Epithelial cell of prostate (primary cell): ENCODE data around the gene IL2RA.
A peak's percentile ranks its signal among the peaks of the same experiment; 100 is the strongest.
"Not testable (repeated sequence)": the region's sequence is repeated elsewhere in the genome, so short reads cannot be mapped to it uniquely, and the experiment has no call there.

Experiments
- DNase-seq: peaks from one replicate; pipeline ENCODE4 v3.0.0-alpha.2; 2011; ENCODE audit warnings: low read depth, low spot score
- H3K27ac ChIP-seq: fragments of 450-650 bp; 2 replicates; pipeline ENCODE4 v1.5.1; 2017; ENCODE audit warnings: mild to moderate bottlenecking

Gene IL2RA

GRCh38 chr10:6062101-6062771 is at the start of gene IL2RA:
TSS of gene IL2RA (minus strand) at chr10:6062367. CDS start at chr10:6062151, 216 bp downstream.
- DNase-seq = no peak
- no peak within 1 kb of the TSS for H3K27ac ChIP-seq

GRCh38 chr10:6110136-6110535 is 48.0 kb upstream of the IL2RA start:
- no peak overlapping the region for H3K27ac ChIP-seq
- DNase-seq = no peak

DNA sequence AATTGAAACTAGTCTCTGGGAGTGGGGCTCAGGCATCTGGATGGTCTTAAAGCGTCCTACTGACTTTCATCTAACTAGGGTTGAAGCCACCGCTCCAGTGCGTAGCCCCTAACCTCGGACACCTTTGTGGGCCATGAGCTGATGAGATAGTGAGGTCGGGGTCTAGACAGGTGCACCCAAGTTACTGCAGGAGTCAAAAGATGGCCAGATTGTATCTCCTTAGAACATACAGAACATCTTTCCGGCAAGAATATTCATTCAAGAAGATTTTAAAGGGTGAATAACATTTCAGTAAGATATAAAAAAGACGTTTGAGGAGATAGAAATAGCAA is 47.2 kb upstream of the IL2RA start:
- DNase-seq = no peak
- no peak overlapping the region for H3K27ac ChIP-seq

GRCh38 chr10:6108631-6109443 is 46.7 kb upstream of the IL2RA start:
- no peak overlapping the region for H3K27ac ChIP-seq
- no peak for DNase-seq

GRCh38 chr10:6108072-6108471 is 45.9 kb upstream of the IL2RA start:
- no peak for DNase-seq
- H3K27ac ChIP-seq = no peak overlapping the region

DNA sequence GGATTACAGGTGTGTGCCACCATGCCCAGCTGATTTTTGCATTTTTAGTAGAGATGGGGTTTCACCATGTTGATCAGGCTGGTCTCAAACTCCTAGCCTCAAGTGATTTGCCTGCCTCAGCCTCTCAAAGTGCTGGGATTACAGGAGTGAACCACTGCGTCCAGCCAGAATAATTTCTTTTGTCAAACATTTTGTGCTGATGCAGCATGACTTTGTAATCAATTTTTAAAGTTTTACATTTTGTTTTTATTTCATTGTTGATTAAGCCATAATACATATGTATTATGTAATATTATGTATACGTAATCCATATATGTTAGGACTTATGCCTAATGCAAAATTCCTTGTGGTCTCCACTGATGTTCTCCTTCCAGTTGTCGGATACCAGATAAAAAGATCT is 45.4 kb upstream of the IL2RA start:
- H3K27ac ChIP-seq, DNase-seq: not testable (repeated sequence)

- H3K27ac ChIP-seq = no peak overlapping the region
Observed at GRCh38 chr10:6103591-6103990, 41.4 kb upstream of the IL2RA start.

DNA sequence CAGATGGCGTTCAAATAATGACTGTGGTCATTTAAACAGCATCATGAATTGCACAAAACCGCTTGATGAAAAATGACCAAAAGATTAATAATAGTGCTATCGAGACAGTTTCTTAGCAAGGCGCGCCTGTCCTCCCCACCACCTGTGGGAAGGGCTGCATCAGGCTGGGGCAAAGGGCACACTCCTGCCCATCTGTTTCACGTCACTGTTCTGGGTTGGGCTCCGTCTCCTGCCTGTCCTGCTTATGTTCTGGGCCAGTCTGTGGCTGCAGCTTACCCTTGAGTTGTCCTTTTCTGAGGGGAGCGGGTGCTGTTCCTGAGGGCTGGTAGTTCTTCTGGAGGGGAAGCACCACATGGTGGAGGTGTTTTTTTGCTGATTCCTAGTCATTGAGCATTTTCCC is 40.0 kb upstream of the IL2RA start:
- DNase-seq = no peak
- no peak overlapping the region for H3K27ac ChIP-seq

More at GRCh38 chr10:6103591-6103990, 41.4 kb upstream of the IL2RA start:
- DNase-seq = no peak

- no peak for DNase-seq
- H3K27ac ChIP-seq = no peak overlapping the region
Observed at GRCh38 chr10:6101181-6101580, 39.0 kb upstream of the IL2RA start.

DNA sequence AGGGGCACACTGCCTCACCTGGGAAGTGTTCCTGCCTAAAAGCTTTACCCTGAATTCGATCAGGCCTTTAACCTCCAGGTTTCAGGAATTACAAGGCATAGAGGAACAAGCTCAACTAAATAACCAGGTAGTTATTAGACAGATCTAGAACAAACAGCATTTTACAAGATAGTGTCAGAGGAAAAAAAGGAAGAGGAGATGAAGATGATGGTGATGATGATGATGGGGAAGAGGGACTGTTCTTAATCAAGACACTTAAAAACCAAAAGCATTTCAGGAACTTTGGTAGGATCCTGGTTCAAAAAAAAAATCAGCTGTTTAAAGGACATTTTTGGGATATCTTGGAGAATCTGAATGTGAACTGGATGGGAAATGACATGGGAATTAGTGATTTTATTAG is 38.2 kb upstream of the IL2RA start:
- H3K27ac ChIP-seq = no peak overlapping the region
- DNase-seq = no peak

- no peak overlapping the region for H3K27ac ChIP-seq
- DNase-seq = no peak
Observed at GRCh38 chr10:6098156-6098555, 36.0 kb upstream of the IL2RA start.

DNA sequence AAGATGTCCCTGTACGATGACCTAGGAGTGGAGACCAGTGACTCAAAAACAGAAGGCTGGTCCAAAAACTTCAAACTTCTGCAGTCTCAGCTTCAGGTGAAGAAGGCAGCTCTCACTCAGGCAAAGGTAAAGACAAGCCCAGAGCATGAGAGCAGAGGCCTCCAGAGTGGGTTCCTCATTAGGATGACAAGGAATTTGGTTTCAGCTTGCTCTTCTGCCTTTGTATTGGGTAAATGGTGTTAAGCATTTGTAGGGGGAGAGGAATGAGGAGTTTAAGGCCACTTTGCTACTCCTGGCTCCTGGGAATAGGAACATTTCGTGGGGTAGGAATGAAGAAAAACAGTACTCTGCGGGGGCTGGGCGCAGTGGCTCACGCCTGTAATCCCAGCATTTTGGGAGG is 34.9 kb upstream of the IL2RA start:
- DNase-seq = no peak
- no peak overlapping the region for H3K27ac ChIP-seq

DNA sequence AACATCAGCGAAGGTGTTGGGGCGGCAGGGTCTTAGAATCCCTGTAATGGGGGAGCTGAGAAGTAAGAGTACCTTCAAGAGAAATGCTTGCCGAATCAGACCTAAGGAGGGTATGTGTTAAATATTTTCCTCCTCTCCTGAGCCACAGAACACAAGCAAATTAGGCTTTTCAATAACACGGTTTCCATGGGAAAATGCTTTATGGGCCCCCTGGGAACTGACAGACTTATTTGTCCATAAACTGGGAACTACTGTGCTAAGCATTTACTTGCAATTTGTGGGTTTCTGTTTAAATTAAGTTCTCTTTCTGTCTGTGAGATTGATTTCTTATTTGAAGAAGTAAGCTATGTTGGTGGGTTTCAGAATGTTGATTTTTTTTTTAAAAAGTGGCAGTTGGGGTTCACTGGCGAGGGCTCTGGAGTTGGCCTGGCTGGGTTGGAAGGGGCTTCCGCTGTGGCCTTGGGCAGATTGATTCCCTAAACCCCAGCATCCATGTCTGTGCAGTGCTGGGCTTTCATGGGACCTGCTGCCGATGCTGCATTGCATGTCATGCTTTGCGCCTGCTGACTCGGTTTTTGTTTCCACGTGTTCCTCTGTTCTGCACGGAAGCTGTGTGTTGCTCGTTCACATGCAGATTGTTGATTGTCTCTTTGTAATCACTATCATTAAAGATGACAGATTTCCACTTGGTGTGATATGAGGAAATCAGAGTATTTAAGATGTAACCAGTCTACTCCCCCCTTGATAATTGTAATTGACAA is 33.8 kb upstream of the IL2RA start:
- no peak overlapping the region for H3K27ac ChIP-seq
- no peak for DNase-seq

DNA sequence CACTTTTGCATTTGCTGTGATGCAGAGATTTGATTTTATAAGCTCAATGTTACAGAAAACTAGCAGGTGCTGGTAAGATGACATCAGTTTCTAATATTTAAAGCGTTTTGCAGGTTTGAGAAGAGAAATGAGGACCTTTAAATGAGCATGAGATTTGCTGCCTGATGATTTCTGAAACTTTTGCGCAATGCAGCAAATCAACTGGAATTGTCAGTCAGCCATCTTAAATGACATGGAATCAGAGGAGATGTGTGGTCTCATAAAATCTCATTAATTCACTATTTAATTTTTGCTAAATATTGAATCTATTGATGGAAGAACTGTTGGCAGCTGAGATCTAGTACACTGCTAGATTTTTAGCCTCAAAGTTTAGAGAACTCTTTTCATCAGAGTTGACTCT is 30.6 kb upstream of the IL2RA start:
- no peak for DNase-seq

GRCh38 chr10:6091630-6092029 is 29.5 kb upstream of the IL2RA start:
- no peak for DNase-seq
- no peak overlapping the region for H3K27ac ChIP-seq

More for the DNA sequence above, 30.6 kb upstream of the IL2RA start:
- no peak overlapping the region for H3K27ac ChIP-seq

GRCh38 chr10:6089334-6090219 is 27.4 kb upstream of the IL2RA start:
- peak overlapping the region; percentile 70 for H3K27ac ChIP-seq
- peak; percentile 10 for DNase-seq

DNA sequence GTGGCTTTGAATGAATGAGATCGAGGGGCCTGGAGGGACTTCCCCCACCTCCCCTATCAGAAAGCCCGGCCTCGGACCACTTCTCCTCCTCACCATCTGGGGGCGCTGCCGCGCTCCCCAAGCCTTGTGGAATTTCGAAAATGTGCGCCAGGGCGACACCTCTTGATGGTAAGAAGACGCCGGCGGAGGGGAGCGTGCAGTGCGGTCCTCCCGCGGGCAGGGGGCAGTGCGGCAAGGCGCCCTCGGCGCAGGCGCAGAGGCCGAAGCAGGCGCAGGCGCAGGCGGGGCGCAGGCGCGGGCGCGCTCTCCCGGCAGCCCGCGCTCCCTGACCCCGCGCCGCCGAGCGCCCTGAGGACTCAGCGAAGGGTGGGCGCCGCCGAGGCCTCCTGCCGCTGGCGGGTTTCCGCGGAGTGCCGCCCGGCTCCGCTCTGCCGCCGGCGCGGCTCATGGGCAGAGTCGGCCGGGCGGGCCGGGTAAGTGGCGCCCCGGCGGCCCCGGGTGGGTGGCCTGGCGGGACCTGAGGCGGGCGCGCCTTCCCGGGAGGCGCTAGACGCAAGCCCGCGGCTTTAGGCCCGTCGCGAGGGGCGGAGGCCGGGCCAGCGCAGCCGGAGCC is 26.7 kb upstream of the IL2RA start, which contains the start of gene RBM17:
Gene RBM17 (plus strand): TSS at position 314 of the 613 bp plus-strand sequence. CDS start 8,032 bp downstream, outside the sequence.
- peak within 1 kb of the TSS; percentile 70 for H3K27ac ChIP-seq
- DNase-seq = peak; percentile 69

GRCh38 chr10:6086375-6087233 is 24.4 kb upstream of the IL2RA start:
- peak; percentile 31 for DNase-seq
- no peak overlapping the region for H3K27ac ChIP-seq
